H1 (cell line): ENCODE results near the gene ST3GAL3. TPM values are rescaled to one million over a fixed set of nuclear protein-coding genes. Genes with fewer than 3 reads are reported as not detected.

Experiments
- E2F6 ChIP-seq: IDR thresholded peaks from 2 replicates; pipeline ENCODE4 v1.6.1; 2012; ENCODE audit warnings: inconsistent platforms
- EGR1 ChIP-seq: IDR thresholded peaks from 2 replicates; pipeline ENCODE4 v1.6.1; 2011; ENCODE audit warnings: low read depth, low read length, borderline replicate concordance
- SIN3A ChIP-seq, 2 experiments: IDR thresholded peaks in 1 of 2; conservative IDR thresholded peaks in 1 of 2; 2 replicates each; pipeline ENCODE4 v1.6.1; 2011 to 2012; ENCODE audit warnings: low read length in 2 of 2, improper control_type of control experiment in 1 of 2, low read depth in 1 of 2, mild to moderate bottlenecking in 1 of 2
- SIRT6 ChIP-seq: IDR thresholded peaks from one replicate; pipeline ENCODE4 v1.7.1; 2012; ENCODE audit warnings: low read length, inconsistent platforms
- SP2 ChIP-seq: IDR thresholded peaks from 2 replicates; pipeline ENCODE4 v1.6.1; 2012; ENCODE audit warnings: mild to moderate bottlenecking, low read length, inconsistent platforms
- polyA plus RNA-seq, 7 experiments: library from polyadenylated mRNA; depleted of rRNA in 3 of 7; stranded (reverse) in 5 of 7; unstranded in 2 of 7; fragments of >200 nt in 5 of 7; fragments of 200-250 nt in 2 of 7; gene quantifications; 1 replicate in 5 of 7; 2 replicates in 1 of 7; 4 replicates in 1 of 7; pipeline versions ENCODE4 v1.2.1 to v1.2.3, GENCODE V29; 2011 to 2013; ENCODE audit warnings: missing spikeins in 2 of 7, mixed read lengths in 2 of 7
- total RNA-seq: library from RNA; stranded (reverse); fragmentation: NEBNext Ultra II Directional; extraction: Animal tissue kit (Norgen Biotek cat#: 25700); gene quantifications from 2 replicates; pipeline ENCODE4 v1.2.1, GENCODE V29; 2021

The ST3GAL3 gene
- total and polyA plus RNA-seq, 2 of the 8 experiments (the other 6 are each of a cell fraction or from before 2014, with no cell fraction given) = 6.8 to 7.0 TPM

DNA sequence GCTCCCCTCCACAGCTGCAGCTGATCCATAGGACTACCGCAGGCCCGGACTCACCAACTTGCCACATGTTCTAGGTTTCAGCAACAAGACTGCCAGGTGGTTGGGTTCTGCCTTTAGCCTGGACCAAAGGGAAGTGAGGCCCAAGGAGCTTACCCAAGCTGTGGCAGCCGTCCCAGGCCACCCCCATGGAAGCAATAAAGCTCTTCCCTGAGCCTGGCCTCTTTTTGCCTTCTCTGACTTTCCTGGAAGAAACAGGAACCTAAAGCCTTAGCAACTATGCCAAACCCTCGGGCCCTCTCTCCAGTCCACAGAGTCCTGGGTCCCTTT lies 223.6 kb downstream of the ST3GAL3 start (continued):
- TF ChIP-seq E2F6 = no peak
- no peak for TF ChIP-seq SIRT6
- no peak for TF ChIP-seq SIN3A (conservative IDR thresholded peaks at IDR 0.05 in 1 of 2, IDR thresholded peaks at IDR 0.05 in 1 of 2; ENCODE audit: low read depth in 1 of 2, low read length in 2 of 2)
- TF ChIP-seq SP2 = no peak
- TF ChIP-seq EGR1 = no peak
